ENCODE data around the gene RBMS2.

Gene RBMS2

GRCh38 chr12:56626701-56627100 lies 105.1 kb downstream of the RBMS2 start:
- DNase-seq (ENCODE audit: extremely low spot score, insufficient read length, low read depth) = no peak
- no peak for FAIRE-seq

- FAIRE-seq (peak; percentile 59), DNase-seq (ENCODE audit: extremely low spot score, insufficient read length, low read depth) (no peak)
Observed at GRCh38 chr12:56628671-56629458, 107.2 kb downstream of the RBMS2 start.

- DNase-seq (ENCODE audit: extremely low spot score, insufficient read length, low read depth) (no peak), FAIRE-seq (no peak)
Observed at GRCh38 chr12:56629459-56630179, 108.0 kb downstream of the RBMS2 start.

- peak; percentile 75 for FAIRE-seq
- peak; percentile 78 for DNase-seq (ENCODE audit: extremely low spot score, insufficient read length, low read depth)
Observed at GRCh38 chr12:56630180-56630632, 108.6 kb downstream of the RBMS2 start, which contains the start of gene BAZ2A. TSS of gene BAZ2A (minus strand) at chr12:56630326. CDS start at chr12:56617530, 12,796 bp downstream.

- no peak for DNase-seq (ENCODE audit: extremely low spot score, insufficient read length, low read depth)
- FAIRE-seq = peak; percentile 77
Observed at GRCh38 chr12:56631790-56632700, 110.4 kb downstream of the RBMS2 start.

- no peak for FAIRE-seq
Observed at GRCh38 chr12:56632701-56633467, 111.3 kb downstream of the RBMS2 start.

GRCh38 chr12:56633468-56634241 lies 112.0 kb downstream of the RBMS2 start:
- DNase-seq (ENCODE audit: extremely low spot score, insufficient read length, low read depth) = no peak
- no peak for FAIRE-seq

More at GRCh38 chr12:56632701-56633467, 111.3 kb downstream of the RBMS2 start:
- DNase-seq (ENCODE audit: extremely low spot score, insufficient read length, low read depth) = no peak

- FAIRE-seq (peak; percentile 50), DNase-seq (ENCODE audit: extremely low spot score, insufficient read length, low read depth) (no peak)
Observed at GRCh38 chr12:56634242-56634836, 112.7 kb downstream of the RBMS2 start.

GRCh38 chr12:56634837-56635791 lies 113.5 kb downstream of the RBMS2 start:
- DNase-seq (ENCODE audit: extremely low spot score, insufficient read length, low read depth) = peak; percentile 54

GRCh38 chr12:56635806-56636674 lies 114.4 kb downstream of the RBMS2 start:
- DNase-seq (ENCODE audit: extremely low spot score, insufficient read length, low read depth) (no peak), FAIRE-seq (peak; percentile 92)

More at GRCh38 chr12:56634837-56635791, 113.5 kb downstream of the RBMS2 start:
- FAIRE-seq = peak; percentile 78

- FAIRE-seq = peak; percentile 87
Observed at GRCh38 chr12:56636675-56637540, 115.3 kb downstream of the RBMS2 start.

GRCh38 chr12:56637621-56638020 lies 116.0 kb downstream of the RBMS2 start:
- FAIRE-seq (no peak), DNase-seq (ENCODE audit: extremely low spot score, insufficient read length, low read depth) (no peak)

More at GRCh38 chr12:56636675-56637540, 115.3 kb downstream of the RBMS2 start:
- peak; percentile 76 for DNase-seq (ENCODE audit: extremely low spot score, insufficient read length, low read depth)

- no peak for FAIRE-seq
- no peak for DNase-seq (ENCODE audit: extremely low spot score, insufficient read length, low read depth)
Observed at GRCh38 chr12:56641219-56641618, 119.6 kb downstream of the RBMS2 start.

GRCh38 chr12:56644654-56645053 lies 123.0 kb downstream of the RBMS2 start:
- no peak for FAIRE-seq
- no peak for DNase-seq (ENCODE audit: extremely low spot score, insufficient read length, low read depth)

- FAIRE-seq (no peak), DNase-seq (ENCODE audit: extremely low spot score, insufficient read length, low read depth) (no peak)
Observed at GRCh38 chr12:56645201-56645716, 123.6 kb downstream of the RBMS2 start.

Measured in GM18507 (cell line).